Activated CD4-positive, alpha-beta T cell treated with anti-CD3 and anti-CD28 coated beads, Interleukin-2, Interleukin-6, amounts not matched to agents 100 ng/mL and 50 ng/mL, durations not matched to agents 16 hours and 8 hours (primary cell): ENCODE data around the gene DHX8.
A peak's percentile ranks its signal among the peaks of the same experiment; 100 is the strongest.
"Not testable (repeated sequence)": the region's sequence is repeated elsewhere in the genome, so short reads cannot be mapped to it uniquely, and the experiment has no call there.

Experiments
- DNase-seq: peaks from one replicate; pipeline ENCODE4 v3.0.0-alpha.2; 2020

Gene DHX8

DNA sequence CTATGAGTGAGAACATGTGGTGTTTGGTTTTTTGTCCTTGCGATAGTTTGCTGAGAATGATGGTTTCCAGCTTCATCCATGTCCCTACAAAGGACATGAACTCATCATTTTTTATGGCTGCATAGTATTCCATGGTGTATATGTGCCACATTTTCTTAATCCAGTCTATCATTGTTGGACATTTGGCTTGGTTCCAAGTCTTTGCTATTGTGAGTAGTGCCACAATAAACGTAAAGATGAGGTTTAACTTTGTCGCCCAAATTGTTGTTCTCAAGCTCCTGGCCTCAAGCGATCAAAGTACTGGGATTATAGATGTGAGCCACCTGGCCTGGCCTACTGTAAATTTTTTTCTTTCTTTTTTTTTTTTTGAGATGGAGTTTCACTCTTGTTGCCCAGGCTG, 21.2 kb upstream of the DHX8 start:
- DNase-seq: not testable (repeated sequence)

- no peak for DNase-seq
Measured at GRCh38 chr17:43463241-43463640, 20.5 kb upstream of the DHX8 start.

DNA sequence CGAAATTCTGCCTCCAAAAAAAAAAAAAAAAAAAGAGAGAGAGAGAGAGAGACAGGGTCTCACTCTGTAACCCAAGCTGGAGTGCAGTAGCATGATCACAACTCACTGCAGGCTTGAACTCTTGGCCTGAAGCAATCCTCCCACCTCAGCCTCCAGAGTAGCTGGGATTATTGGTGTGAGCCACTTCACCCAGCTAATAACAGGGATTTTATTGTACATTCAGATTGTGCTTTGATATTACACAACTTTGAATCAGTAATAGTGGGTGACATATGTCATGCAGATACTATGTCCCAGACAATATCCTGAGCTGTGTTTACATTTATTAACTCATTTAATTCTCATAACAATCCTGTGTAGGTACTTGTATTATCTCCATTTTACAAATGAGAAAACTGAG, 19.7 kb upstream of the DHX8 start:
- DNase-seq: no peak

GRCh38 chr17:43465049-43465448, 18.7 kb upstream of the DHX8 start:
- no peak for DNase-seq

GRCh38 chr17:43467981-43468581, 15.7 kb upstream of the DHX8 start:
- no peak for DNase-seq

DNA sequence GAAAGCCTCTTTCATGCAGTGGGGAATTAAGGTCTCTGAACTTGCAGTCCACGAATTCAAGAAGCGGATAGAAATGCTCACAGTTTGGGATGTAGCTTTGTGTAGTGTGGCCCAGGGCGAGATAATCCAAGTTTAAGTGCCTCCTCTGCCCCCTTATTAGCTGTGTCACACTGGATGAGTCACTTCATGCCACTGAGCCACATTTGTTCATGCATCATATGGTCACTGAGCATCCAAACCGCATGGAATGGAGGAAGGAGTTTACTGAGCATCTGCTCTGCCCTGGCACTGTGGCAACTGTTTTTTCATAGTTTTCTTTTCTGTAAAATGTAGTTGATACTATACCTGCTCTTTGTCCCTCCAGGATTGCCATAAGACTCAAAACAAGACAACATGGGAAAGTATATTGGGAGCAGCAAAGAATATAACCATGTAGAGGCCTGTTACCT, 15.1 kb upstream of the DHX8 start:
- DNase-seq: no peak

DNA sequence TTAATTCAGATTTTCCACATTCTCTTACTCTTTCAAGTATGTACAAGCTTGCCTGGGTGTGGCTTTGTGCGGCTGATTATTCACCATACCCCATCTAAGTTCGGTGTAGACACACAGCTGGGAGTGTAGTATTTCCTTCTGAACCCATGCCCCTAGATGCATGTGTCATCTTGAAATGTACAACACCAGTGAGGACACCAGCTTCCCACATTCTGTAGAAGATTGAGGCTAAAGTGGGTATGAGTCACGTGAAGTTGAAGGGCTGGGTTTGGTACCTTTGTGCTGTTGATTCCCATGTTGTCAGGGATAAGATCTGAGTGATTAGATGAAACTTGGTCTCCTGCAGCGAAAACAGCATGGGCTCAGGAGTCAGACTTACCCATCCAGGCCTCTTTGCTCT, 14.6 kb upstream of the DHX8 start:
- no peak for DNase-seq

DNA sequence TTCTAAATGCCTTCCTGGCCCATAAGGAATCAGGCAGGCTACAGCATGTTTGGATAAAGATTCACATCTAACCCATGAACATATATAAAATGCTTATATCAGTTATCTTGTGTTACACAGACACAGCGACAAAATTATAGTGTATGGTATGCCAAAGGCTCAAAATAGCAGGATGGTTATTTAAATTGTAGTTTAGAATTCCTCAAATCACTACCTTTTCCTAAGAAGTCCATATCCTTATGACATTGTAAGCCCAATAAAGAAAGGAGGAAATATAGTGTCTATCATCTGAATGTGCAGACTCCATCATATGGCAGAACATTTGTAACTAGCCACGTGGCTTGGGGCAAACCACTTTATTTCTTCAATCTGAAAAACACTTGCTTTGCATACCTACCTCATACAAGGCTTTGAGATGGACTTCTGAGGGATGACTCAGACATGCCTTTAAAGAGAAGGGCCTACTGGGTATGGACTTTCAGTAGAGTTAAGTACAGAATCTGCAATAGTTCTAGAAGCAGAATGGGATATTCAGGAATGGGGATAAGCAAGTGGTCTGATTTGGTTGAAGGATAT, 12.1 kb upstream of the DHX8 start:
- DNase-seq: no peak

GRCh38 chr17:43475494-43476089, 8.2 kb upstream of the DHX8 start:
- DNase-seq: no peak

GRCh38 chr17:43476306-43476705, 7.5 kb upstream of the DHX8 start:
- DNase-seq: not testable (repeated sequence)

GRCh38 chr17:43477832-43478634, 5.7 kb upstream of the DHX8 start:
- no peak for DNase-seq

DNA sequence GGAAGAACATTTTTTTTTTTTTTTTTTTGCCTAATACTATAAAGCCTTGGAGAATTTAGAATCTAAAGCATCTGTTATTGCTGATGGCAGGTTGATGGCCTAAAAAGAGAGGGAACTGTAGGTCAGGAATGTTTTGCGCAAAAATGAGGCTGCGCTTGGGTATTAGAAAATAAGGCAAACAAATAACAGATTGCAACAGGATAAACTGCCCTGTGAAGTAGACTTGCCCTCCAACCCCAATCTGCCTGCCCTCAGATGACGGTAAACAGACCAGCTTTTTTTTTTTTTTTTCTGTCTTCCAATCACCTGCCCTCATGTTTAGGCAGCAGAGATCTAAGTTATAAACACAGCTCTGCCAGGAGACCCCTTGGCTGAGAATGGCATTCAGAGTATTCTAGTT, 3.8 kb upstream of the DHX8 start:
- no peak for DNase-seq

- DNase-seq: no peak
Measured at GRCh38 chr17:43482103-43483012, 1.4 kb upstream of the DHX8 start.

DNA sequence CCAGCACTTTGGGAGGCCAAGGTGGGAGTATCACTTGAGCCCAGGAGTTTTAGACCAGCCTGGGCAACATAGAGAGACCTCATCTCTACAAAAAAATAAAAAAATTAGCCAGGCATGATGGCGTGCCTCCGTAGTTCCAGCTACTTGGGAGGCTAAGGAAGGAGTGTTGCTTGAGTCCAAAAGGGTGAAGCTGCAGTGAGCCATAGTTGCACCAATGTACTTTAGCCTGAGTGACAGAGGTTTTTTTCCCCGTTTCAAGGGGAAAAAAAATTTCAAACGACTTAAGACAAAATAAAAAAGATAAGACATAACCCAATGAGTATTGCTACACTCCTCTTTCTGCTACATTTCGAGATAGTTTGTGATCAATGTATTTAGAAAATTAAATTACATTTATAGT, 6.8 kb downstream of the DHX8 start:
- DNase-seq: no peak

DNA sequence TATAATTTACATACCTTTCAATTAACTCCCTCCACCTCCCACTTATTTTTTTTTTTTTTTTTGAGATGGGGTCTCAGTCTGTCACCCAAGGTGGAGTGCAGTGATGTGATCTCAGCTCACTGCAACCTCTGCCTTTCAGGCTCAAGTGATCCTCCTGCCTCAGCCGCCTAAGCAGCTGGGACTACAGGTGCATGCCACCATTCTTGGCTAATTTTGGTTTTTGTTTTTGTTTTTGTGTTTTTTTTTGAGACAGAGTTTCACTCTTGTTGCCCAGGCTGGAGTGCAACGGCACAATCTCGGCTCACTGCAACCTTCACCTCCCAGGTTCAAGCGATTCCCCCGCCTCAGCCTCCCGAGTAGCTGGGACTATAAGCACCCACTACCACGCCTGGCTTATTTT, 25.7 kb downstream of the DHX8 start:
- not testable (repeated sequence) for DNase-seq

DNA sequence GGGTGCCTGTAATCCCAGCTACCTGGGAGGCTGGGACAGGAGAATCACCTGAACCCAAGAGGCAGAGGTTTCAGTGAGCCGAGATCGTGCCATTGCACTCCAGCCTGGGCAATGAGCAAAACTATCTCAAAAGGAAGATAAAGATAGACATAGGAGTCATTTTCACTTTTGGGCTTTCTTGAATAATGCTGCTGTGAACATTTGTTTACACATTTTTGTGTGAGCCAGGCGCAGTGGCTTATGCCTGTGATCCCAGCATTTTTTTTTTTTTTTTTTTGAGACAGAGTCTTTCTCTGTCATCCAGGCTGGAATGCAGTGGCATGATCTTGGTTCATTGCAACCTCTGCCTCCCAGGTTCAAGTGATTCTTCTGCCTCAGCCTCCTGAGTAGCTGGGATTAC, 27.4 kb downstream of the DHX8 start:
- not testable (repeated sequence) for DNase-seq

- DNase-seq: no peak
Measured at GRCh38 chr17:43515656-43516055, 31.9 kb downstream of the DHX8 start.

GRCh38 chr17:43517161-43517560, 33.4 kb downstream of the DHX8 start:
- DNase-seq: no peak

DNA sequence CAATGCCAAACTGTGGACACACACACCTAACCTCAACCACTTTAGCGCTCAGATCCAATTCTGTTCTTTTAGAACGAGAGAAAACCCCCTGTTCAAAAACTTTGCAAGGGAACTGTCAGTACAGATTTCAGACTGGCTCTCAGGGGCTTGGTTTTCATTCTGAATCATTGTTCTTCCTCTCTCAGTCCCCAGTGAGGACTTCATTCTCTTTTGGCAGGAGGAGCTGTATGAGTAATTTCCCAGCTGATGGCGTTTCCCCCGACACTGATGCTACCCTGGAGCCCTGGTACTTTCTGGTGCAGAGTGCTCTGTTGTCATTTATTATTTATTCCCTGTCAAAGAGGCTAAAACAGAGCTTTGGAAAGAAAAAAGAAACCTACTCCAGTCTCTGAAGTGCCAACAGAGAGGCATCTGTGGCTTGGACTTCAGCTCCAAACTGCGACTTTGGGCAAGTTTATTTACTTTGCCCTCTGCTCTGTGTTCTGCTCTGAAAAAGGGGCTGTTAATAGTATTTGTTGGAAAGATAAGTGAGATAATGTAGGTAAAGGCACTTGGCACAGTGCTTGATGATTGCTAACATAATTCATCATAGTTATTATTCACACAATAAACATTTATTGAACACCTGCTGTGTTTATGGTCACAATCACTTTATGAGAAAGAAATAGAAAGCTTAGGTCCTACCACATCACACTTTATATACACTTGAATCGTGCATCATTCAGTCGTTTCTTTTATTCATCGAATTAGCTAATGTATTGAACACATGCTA, 34.0 kb downstream of the DHX8 start:
- DNase-seq: peak; percentile 80

- DNase-seq: no peak
Measured at GRCh38 chr17:43521389-43521788, 37.6 kb downstream of the DHX8 start.

DNA sequence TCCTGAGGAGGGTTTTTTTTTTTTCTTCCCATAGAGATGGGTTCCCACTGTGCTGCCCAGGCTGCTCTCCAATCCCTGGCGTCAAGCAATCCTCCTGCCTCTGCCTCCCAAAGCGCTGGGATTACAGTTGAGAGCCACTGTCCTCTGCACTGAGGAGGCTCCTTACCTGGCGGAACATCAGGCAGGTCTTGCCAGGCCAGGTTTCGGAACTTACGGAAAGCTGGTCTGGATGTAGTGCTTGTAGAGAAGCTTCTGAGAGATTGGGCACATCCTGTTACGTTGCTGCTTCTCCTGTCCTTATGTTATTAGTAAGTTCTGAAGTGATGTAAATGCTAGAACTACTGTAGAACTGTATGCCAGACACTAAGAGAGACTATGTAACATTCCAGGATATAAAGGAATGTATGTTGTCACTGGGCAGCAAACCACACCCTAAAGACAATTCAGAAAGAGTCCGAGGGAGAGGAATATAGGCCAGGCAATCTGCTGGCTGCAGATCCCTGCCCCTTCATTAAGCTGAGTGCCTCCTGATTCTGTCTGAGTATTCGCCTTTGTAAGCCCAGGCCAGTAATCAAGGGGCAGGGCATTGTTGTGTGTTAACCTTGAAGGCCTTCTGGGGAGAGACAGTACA, 41.3 kb downstream of the DHX8 start:
- no peak for DNase-seq
